Activated CD4-positive, alpha-beta T cell treated with anti-CD3 and anti-CD28 coated beads, Interleukin-2, Interleukin-4, amounts not matched to agents 100 ng/mL and 50 ng/mL, durations not matched to agents 16 hours and 8 hours (primary cell): ENCODE measurements around the gene COL4A1.
"Not testable (repeated sequence)": the region's sequence is repeated elsewhere in the genome, so short reads cannot be mapped to it uniquely, and the experiment has no call there.

ENCODE experiments used
- DNase-seq: peaks from one replicate; pipeline ENCODE4 v3.0.0-alpha.2; 2020; ENCODE audit warnings: low spot score

The COL4A1 gene

GRCh38 chr13:110323172-110323891 is 16.4 kb upstream of the COL4A1 start:
- DNase-seq: no peak

GRCh38 chr13:110322828-110323171 is 15.8 kb upstream of the COL4A1 start:
- no peak for DNase-seq

- no peak for DNase-seq
Observed at GRCh38 chr13:110322126-110322827, 15.3 kb upstream of the COL4A1 start.

- DNase-seq: not testable (repeated sequence)
Observed at GRCh38 chr13:110321573-110321972, 14.6 kb upstream of the COL4A1 start.

- no peak for DNase-seq
Observed at GRCh38 chr13:110320645-110321044, 13.7 kb upstream of the COL4A1 start.

- DNase-seq: no peak
Observed at GRCh38 chr13:110319774-110320509, 13.0 kb upstream of the COL4A1 start.

- DNase-seq: no peak
Observed at GRCh38 chr13:110319397-110319773, 12.4 kb upstream of the COL4A1 start.

GRCh38 chr13:110318920-110319319 is 12.0 kb upstream of the COL4A1 start:
- no peak for DNase-seq

GRCh38 chr13:110317496-110318195 is 10.7 kb upstream of the COL4A1 start:
- no peak for DNase-seq

GRCh38 chr13:110317093-110317492 is 10.1 kb upstream of the COL4A1 start:
- no peak for DNase-seq

- DNase-seq: no peak
Observed at GRCh38 chr13:110316196-110316595, 9.2 kb upstream of the COL4A1 start.

GRCh38 chr13:110314516-110315245 is 7.7 kb upstream of the COL4A1 start:
- DNase-seq: no peak

- DNase-seq: not testable (repeated sequence)
Observed at GRCh38 chr13:110313733-110314132, 6.8 kb upstream of the COL4A1 start.

GRCh38 chr13:110313261-110313660 is 6.3 kb upstream of the COL4A1 start:
- DNase-seq: not testable (repeated sequence)

- DNase-seq: no peak
Observed at GRCh38 chr13:110312339-110313031, 5.5 kb upstream of the COL4A1 start.

- DNase-seq: no peak
Observed at GRCh38 chr13:110311443-110312338, 4.7 kb upstream of the COL4A1 start.

GRCh38 chr13:110310541-110311442 is 3.8 kb upstream of the COL4A1 start:
- no peak for DNase-seq

- DNase-seq: no peak
Observed at GRCh38 chr13:110309661-110310524, 2.9 kb upstream of the COL4A1 start.
